Measurements from ENCODE around the gene HNRNPA3. TPM values are rescaled to one million over a fixed set of nuclear protein-coding genes. Genes with fewer than 3 reads are reported as not detected.

HNRNPA3 gene
- total RNA-seq, 1 donor from 2014 or later, result 304 TPM

- Mint-ChIP-seq H3K27ac (peak overlapping the region; percentile 93), H3K9me3 (peaks cover 5% of the 10 kb centered on the region)
- TF ChIP-seq CTCF (conservative IDR thresholded peaks at IDR 0.05), result no peak
These were observed 42.6 kb upstream of the HNRNPA3 start for GRCh38 chr2:177169810-177170514.

GRCh38 chr2:177171418-177171865, 41.2 kb upstream of the HNRNPA3 start:
- DNase-seq (ENCODE audit: extremely low spot score, unreplicated experiment), result no peak
- H3K27me3 Mint-ChIP-seq, result no peaks in the 10 kb centered on the region
- H3K4me1 Mint-ChIP-seq (ENCODE audit: unreplicated experiment), result peaks cover 39% of the 10 kb centered on the region
- H3K4me3 Mint-ChIP-seq, result no peak overlapping the region
- peak overlapping the region; percentile 93 for H3K27ac Mint-ChIP-seq
- no peak for TF ChIP-seq CTCF (conservative IDR thresholded peaks at IDR 0.05)
- H3K9me3 Mint-ChIP-seq, result peaks cover 9% of the 10 kb centered on the region
- H3K36me3 Mint-ChIP-seq, result no peaks in the 10 kb centered on the region

More at GRCh38 chr2:177169810-177170514, 42.6 kb upstream of the HNRNPA3 start:
- H3K27me3 Mint-ChIP-seq, result no peaks in the 10 kb centered on the region
- no peaks in the 10 kb centered on the region for H3K36me3 Mint-ChIP-seq
- H3K4me3 Mint-ChIP-seq, result peak overlapping the region; percentile 52
- no peak for DNase-seq (ENCODE audit: extremely low spot score, unreplicated experiment)
- H3K4me1 Mint-ChIP-seq (ENCODE audit: unreplicated experiment), result peaks cover 47% of the 10 kb centered on the region

GRCh38 chr2:177172034-177172880, 40.3 kb upstream of the HNRNPA3 start:
- H3K4me1 Mint-ChIP-seq (ENCODE audit: unreplicated experiment), result peaks cover 35% of the 10 kb centered on the region
- H3K9me3 Mint-ChIP-seq, result peaks cover 9% of the 10 kb centered on the region
- no peaks in the 10 kb centered on the region for H3K27me3 Mint-ChIP-seq
- no peaks in the 10 kb centered on the region for H3K36me3 Mint-ChIP-seq
- H3K4me3 Mint-ChIP-seq, result no peak overlapping the region
- peak overlapping the region; percentile 21 for H3K27ac Mint-ChIP-seq
- no peak for DNase-seq (ENCODE audit: extremely low spot score, unreplicated experiment)
- TF ChIP-seq CTCF (conservative IDR thresholded peaks at IDR 0.05), result no peak

- peaks cover 26% of the 10 kb centered on the region for H3K4me1 Mint-ChIP-seq (ENCODE audit: unreplicated experiment)
- H3K9me3 Mint-ChIP-seq, result peaks cover 7% of the 10 kb centered on the region
- no peak overlapping the region for H3K4me3 Mint-ChIP-seq
- H3K27ac Mint-ChIP-seq, result peak overlapping the region; percentile 18
- DNase-seq (ENCODE audit: extremely low spot score, unreplicated experiment), result no peak
- TF ChIP-seq CTCF (conservative IDR thresholded peaks at IDR 0.05), result no peak
- H3K27me3 Mint-ChIP-seq, result no peaks in the 10 kb centered on the region
- no peaks in the 10 kb centered on the region for H3K36me3 Mint-ChIP-seq
These were observed 38.1 kb upstream of the HNRNPA3 start for GRCh38 chr2:177174486-177174885.

- Mint-ChIP-seq H3K36me3 (no peaks in the 10 kb centered on the region), H3K4me3 (peak overlapping the region; percentile 41), H3K4me1 (ENCODE audit: unreplicated experiment) (peaks cover 14% of the 10 kb centered on the region)
These were observed 36.5 kb upstream of the HNRNPA3 start for GRCh38 chr2:177175917-177176668.

More at GRCh38 chr2:177175917-177176668, 36.5 kb upstream of the HNRNPA3 start:
- H3K27ac Mint-ChIP-seq, result peak overlapping the region; percentile 38
- no peak for DNase-seq (ENCODE audit: extremely low spot score, unreplicated experiment)
- H3K9me3 Mint-ChIP-seq, result peaks cover 5% of the 10 kb centered on the region
- no peak for TF ChIP-seq CTCF (conservative IDR thresholded peaks at IDR 0.05)
- H3K27me3 Mint-ChIP-seq, result no peaks in the 10 kb centered on the region
